Daoy (cell line): ENCODE data around the gene MAP4K3. TPM values are rescaled to one million over a fixed set of nuclear protein-coding genes. Genes with fewer than 3 reads are reported as not detected.
"Not testable (repeated sequence)": the region's sequence is repeated elsewhere in the genome, so short reads cannot be mapped to it uniquely, and the experiment has no call there.

ENCODE experiments used
- DNase-seq: peaks from one replicate; pipeline ENCODE4 v3.0.0-alpha.2; 2015; ENCODE audit warnings: low read depth
- total RNA-seq: library from RNA; depleted of rRNA; stranded (reverse); fragments of >200 nt; shearing (Covaris generic); gene quantifications from 2 replicates; pipeline ENCODE4 v1.2.3, GENCODE V29; 2014

The MAP4K3 gene
- total RNA-seq, 1 experiment from 2014 or later = 42.5 TPM

- no peak for DNase-seq
Observed at GRCh38 chr2:39409697-39410389, 27.2 kb downstream of the MAP4K3 start.

DNA sequence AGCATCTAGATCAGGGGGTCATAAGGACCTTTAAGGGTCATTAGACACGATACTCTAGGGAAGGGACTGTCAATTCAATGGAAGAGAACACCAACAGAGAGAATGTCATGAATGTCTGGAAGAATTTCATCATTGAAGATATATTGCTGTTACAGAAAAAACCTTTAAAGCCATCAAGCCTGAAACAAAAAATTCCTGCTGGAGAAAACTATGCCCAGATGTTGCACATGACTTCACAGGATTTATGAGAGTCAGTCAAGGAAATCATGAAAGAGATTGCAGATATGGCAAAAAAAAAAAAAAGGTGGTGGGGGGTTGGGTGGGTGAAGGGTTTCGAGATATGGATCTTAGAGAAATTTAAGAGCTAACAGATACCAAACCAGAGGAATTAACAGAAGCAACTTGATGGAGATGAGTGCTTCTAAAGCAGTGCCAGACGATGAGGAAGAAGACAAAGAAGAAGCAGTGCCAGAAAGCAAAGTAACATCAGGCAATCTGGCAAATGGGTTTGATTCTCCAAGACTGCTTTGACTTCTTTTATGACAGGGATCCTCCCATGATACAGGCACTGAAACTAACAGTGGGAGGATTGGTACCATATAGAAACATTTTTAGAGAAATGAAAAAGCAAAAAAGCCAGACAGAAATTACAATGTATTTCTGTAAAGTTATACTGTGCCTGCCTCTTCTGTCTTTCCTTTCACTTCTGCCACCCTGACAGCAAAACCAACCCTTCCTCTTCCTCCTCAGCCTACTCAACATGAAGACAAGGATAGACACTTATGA lies 28.5 kb downstream of the MAP4K3 start:
- no peak for DNase-seq

DNA sequence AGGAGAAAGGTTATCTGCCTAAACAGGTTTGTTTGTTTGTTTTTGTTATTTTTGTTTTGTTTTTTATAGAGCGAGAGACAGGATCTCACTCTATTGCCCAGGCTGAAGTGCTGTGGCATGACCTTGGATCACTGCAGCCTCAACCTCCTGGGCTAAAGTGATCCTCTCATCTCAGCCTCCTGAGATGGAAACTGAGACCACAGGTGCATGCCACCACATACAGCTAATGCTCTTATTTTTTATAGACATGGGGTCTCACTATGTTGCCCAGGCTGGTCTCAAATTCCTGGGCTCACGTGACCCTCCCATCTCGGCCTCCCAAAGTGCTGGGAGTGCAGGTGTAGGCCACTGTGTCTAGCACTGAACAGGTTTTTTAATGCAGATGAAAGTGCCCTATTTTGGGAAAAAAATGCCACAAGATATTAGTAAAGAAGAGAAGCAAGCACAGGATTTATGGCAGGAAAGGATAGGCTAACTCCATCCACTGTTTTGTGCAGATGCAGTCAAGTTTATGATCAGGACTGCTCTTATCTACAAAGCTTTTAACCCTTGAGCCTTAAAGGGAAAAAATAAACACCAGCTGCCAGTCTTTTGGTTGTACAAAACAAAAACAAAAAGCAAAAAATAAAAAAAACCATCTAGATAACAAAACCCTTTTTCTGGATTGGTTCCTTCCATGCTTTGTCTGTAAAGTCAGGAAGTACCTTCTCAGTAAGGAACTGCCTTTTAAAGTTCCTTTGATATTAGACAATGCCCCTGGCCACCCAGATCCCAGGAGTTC lies 29.4 kb downstream of the MAP4K3 start:
- no peak for DNase-seq

DNA sequence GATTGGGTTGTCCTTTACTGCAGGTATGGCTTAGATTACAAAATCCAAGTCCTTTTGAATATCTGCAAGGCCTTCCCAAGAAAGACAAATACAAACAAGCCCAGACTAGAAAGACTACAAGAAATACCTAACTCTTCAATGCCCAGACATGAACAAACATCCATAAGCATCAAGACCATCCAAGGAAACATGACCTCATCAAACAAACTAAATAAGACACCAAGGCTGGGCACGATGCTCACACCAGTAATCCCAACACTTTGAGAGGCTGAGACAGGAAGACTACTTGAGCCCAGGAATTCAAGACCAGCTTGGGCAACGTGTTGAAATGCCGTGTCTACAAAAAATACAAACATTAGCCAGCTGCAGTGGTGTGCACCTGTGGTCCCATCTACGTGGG lies 31.7 kb downstream of the MAP4K3 start:
- no peak for DNase-seq

GRCh38 chr2:39403311-39403710 lies 33.8 kb downstream of the MAP4K3 start:
- DNase-seq = no peak

DNA sequence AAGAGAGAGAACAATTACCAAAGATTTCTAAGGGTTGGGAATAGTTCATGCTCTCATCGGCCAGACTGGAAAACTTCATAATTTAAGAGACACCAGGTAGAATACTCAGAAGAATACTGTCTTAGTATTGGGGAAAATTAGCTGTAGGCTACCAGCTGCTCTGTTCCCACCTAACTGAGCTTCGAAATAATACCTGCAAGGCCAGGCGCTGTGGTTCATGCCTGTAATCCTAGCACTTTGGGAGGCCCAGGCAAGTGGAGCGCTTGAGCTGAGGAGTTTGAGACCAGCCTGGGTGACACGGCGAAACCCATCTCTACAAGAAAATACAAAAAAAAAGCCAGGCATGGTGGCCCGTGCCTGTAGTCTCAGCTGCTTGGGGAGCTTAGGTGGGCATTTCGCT lies 35.8 kb downstream of the MAP4K3 start:
- DNase-seq = no peak

GRCh38 chr2:39399570-39399969 lies 37.5 kb downstream of the MAP4K3 start:
- DNase-seq = no peak

- no peak for DNase-seq
Observed at GRCh38 chr2:39395313-39395712, 41.8 kb downstream of the MAP4K3 start.

- DNase-seq = no peak
Observed at GRCh38 chr2:39394516-39394961, 42.5 kb downstream of the MAP4K3 start.

DNA sequence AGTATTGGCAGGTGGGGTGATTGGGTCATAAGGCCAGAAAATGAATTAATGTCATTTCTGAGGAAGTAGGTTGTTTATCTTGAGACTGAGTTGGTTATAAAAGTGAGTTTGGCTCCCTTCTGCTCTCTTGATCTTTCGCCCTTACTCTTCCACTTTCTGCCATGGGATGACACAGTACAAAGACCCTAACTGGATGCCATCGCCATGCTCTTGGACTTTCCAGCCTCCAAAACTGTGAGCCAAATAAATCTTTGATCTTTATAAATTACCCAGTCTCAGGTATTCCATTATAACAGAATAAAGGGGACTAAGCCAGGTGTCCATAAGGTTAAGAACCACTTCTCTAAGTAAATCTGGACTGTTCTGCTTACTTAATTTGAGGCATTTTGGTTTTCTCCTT lies 44.4 kb downstream of the MAP4K3 start:
- DNase-seq = no peak

- no peak for DNase-seq
Observed at GRCh38 chr2:39390216-39390615, 46.9 kb downstream of the MAP4K3 start.

DNA sequence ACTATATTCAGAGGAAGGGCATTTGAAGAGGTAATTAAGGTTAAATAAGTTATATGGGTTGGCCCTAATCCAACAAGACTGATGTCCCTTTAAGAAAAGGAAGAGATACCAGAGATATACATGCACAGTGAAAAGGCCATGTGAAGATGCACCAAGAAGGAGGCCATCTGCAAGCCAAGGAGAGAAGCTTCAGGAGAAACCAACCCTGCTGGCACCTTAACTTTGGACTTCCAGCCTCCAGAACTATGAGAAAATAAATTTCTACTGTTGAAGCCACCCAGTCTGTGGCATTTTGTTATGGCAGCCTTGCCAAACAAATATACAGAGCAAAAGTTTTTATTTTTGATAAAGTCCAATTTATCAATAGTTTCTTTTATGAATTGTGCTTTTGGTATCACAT lies 51.0 kb downstream of the MAP4K3 start:
- DNase-seq = no peak

GRCh38 chr2:39385172-39385571 lies 51.9 kb downstream of the MAP4K3 start:
- no peak for DNase-seq

DNA sequence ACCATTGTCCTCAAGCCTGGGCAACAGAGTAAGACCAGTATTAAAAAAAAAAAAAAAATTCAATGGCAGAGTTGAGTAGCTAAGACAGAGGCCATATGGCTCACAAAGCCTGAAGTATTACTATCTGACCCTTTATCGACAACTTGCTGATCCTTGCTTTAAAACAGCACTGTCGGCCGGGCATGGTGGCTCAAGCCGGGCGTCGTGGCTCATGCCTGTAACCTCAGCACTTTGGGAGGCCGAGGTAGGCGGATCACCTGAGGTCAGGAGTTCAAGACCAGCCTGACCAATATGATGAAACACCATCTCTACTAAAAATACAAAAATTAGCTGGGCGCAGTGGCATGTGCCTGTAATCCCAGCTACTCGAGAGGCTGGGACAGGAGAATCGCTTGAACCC lies 53.0 kb downstream of the MAP4K3 start:
- not testable (repeated sequence) for DNase-seq

- DNase-seq = no peak
Observed at GRCh38 chr2:39383146-39383545, 53.9 kb downstream of the MAP4K3 start.

DNA sequence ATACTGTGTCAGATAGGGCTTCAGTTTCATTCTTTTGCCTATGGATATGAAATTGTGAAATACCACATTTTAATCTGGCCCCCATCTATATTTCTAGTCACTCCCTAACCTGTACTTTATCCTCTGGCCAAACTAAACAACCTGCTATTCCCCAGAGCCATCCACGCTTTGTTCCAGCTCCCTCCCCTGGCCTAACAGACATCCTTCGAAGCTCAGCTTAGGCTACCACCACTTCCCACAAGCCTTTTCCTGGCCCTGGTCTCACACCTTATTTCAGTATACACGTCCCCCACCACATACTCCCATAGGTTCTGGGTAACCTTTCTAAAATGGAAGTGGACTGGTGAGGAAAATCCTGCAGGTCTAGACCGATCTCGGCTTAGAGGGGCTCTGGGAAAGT lies 55.4 kb downstream of the MAP4K3 start:
- DNase-seq = peak; percentile 17

DNA sequence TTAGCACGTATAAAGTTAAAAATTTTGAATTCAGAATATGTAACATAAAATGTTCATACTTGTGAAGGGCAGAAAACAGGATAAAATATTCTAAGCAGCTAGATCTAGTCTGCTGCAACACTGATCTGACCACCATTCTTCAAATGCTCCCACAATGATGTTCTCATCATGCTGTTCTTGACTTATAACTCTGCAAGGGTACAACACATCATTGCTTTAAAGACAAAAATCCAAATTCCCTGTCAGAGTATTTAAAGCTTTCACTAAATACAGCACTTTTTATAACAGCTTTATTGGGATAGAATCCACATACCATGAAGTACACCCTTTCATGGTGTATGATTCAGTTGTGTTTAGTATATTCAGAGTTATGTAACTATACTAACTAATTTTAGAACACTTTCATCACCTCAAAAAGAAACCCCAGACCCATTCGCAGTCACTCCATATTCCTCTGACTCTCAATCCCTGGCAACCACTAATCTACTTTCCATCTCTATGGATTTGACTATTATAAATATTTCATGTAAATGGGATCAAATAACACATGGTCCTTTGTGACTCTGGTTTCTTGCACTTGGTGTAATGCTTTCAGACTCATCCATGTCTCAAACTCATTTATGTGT lies 56.4 kb downstream of the MAP4K3 start:
- no peak for DNase-seq

- DNase-seq = peak; percentile 28
Observed at GRCh38 chr2:39379643-39380524, 57.2 kb downstream of the MAP4K3 start.

DNA sequence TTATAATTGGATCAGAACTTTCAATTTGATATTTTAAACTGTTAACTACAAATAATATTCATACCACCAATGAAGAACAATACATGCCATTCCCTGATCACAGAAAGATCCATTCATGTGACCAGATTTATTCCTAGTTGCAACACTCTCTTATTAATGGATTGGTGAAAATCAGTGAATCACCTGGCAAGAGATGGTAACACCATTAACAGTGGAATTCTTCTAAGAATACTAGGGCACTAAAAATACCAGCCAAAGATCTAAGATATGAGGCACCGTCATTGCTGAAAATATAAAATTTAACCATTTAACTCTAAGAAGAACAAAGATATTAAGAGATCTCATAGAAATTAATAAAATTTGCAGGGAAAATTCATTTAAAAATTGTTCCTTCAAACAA lies 58.1 kb downstream of the MAP4K3 start:
- DNase-seq = no peak

GRCh38 chr2:39377226-39377939 lies 59.7 kb downstream of the MAP4K3 start:
- DNase-seq = no peak
